Measurements from ENCODE around the gene HS6ST2.

The HS6ST2 gene

GRCh38 chrX:132740316-132741123 lies 217.9 kb downstream of the HS6ST2 start:
- no peak for DNase-seq (ENCODE audit: low read depth in 2 of 2)

- no peak for DNase-seq (ENCODE audit: low read depth in 2 of 2)
Observed at GRCh38 chrX:132738951-132739350, 219.5 kb downstream of the HS6ST2 start.

GRCh38 chrX:132737743-132738142 lies 220.7 kb downstream of the HS6ST2 start:
- DNase-seq (ENCODE audit: low read depth in 2 of 2): peak; percentile 5 to 41

GRCh38 chrX:132732236-132732635 lies 226.2 kb downstream of the HS6ST2 start:
- no peak for DNase-seq (ENCODE audit: low read depth in 2 of 2)

- no peak for DNase-seq (ENCODE audit: low read depth in 2 of 2)
Observed at GRCh38 chrX:132730726-132731125, 227.7 kb downstream of the HS6ST2 start.

- DNase-seq (ENCODE audit: low read depth in 2 of 2): no peak
Observed at GRCh38 chrX:132730266-132730665, 228.2 kb downstream of the HS6ST2 start.

GRCh38 chrX:132728296-132728695 lies 230.1 kb downstream of the HS6ST2 start:
- DNase-seq (ENCODE audit: low read depth in 2 of 2): no peak

- no peak for DNase-seq (ENCODE audit: low read depth in 2 of 2)
Observed at GRCh38 chrX:132718431-132718958, 239.9 kb downstream of the HS6ST2 start.

- no peak for DNase-seq (ENCODE audit: low read depth in 2 of 2)
Observed at GRCh38 chrX:132716006-132716405, 242.4 kb downstream of the HS6ST2 start.

GRCh38 chrX:132714913-132715312 lies 243.5 kb downstream of the HS6ST2 start:
- no peak for DNase-seq (ENCODE audit: low read depth in 2 of 2)

- no peak for DNase-seq (ENCODE audit: low read depth in 2 of 2)
Observed at GRCh38 chrX:132712350-132712749, 246.1 kb downstream of the HS6ST2 start.

GRCh38 chrX:132710656-132711155 lies 247.7 kb downstream of the HS6ST2 start:
- no peak for DNase-seq (ENCODE audit: low read depth in 2 of 2)

GRCh38 chrX:132708529-132708928 lies 249.9 kb downstream of the HS6ST2 start:
- no peak for DNase-seq (ENCODE audit: low read depth in 2 of 2)

GRCh38 chrX:132704769-132705168 lies 253.7 kb downstream of the HS6ST2 start:
- no peak for DNase-seq (ENCODE audit: low read depth in 2 of 2)

GRCh38 chrX:132694382-132694781 lies 264.0 kb downstream of the HS6ST2 start:
- no peak for DNase-seq (ENCODE audit: low read depth in 2 of 2)

GRCh38 chrX:132692526-132692925 lies 265.9 kb downstream of the HS6ST2 start:
- DNase-seq (ENCODE audit: low read depth in 2 of 2): no peak

- no peak for DNase-seq (ENCODE audit: low read depth in 2 of 2)
Observed at GRCh38 chrX:132692066-132692465, 266.4 kb downstream of the HS6ST2 start.

- DNase-seq (ENCODE audit: low read depth in 2 of 2): no peak
Observed at GRCh38 chrX:132689612-132690563, 268.5 kb downstream of the HS6ST2 start.

- no peak for DNase-seq (ENCODE audit: low read depth in 2 of 2)
Observed at GRCh38 chrX:132685276-132685675, 273.2 kb downstream of the HS6ST2 start.

GRCh38 chrX:132677233-132677716 lies 281.2 kb downstream of the HS6ST2 start:
- DNase-seq (ENCODE audit: low read depth in 2 of 2): no peak

- no peak for DNase-seq (ENCODE audit: low read depth in 2 of 2)
Observed at GRCh38 chrX:132676561-132677186, 281.8 kb downstream of the HS6ST2 start.

GRCh38 chrX:132676102-132676501 lies 282.3 kb downstream of the HS6ST2 start:
- DNase-seq (ENCODE audit: low read depth in 2 of 2): no peak

Measured in stimulated activated CD8-positive, alpha-beta memory T cell treated with anti-CD3 and anti-CD28 coated beads, Interleukin-7, amount 100 ng/mL, for 4 hours (primary cell).